ENCODE results near the gene MFF. TPM values are rescaled to one million over a fixed set of nuclear protein-coding genes. Genes with fewer than 3 reads are reported as not detected.

Gene MFF
- polyA plus RNA-seq, 3 donors = 39.4 to 100 (median 91.7) TPM

GRCh38 chr2:227388537-227389011 lies 63.5 kb downstream of the MFF start:
- Mint-ChIP-seq H3K27ac (peak overlapping the region in 6 of 7 donors; percentile 8 to 93 (median 86)), H3K9me3 (peaks cover 0 to 2% (median 0%) of the 10 kb centered on the region in 7 donors), H3K4me3 (no peak overlapping the region), H3K36me3 (peaks cover 0 to 2% of the 10 kb centered on the region in 2 donors), H3K27me3 (ENCODE audit: low read depth in 3 of 3) (peaks cover 2 to 7% (median 3%) of the 10 kb centered on the region in 3 donors), H3K4me1 (peaks cover 33% of the 10 kb centered on the region)
- Histone ChIP-seq H3K27ac (ENCODE audit: low read depth in 1 of 2, low read length in 2 of 2) (no peak overlapping the region), H3K4me3 (replicated peaks in 1 of 3; ENCODE audit: low read depth in 2 of 3, low read length in 3 of 3) (no peak overlapping the region), H3K9me3 (replicated peaks in 1 of 2; ENCODE audit: control insufficient read depth in 1 of 2, insufficient read depth in 1 of 2, low read length in 2 of 2) (no peaks in the 10 kb centered on the region), H3K79me2 (ENCODE audit: insufficient read depth, low read length) (no peaks in the 10 kb centered on the region), H3K9ac (ENCODE audit: insufficient read depth, low read length, poor library complexity, severe bottlenecking) (no peak overlapping the region), H3K36me3 (replicated peaks in 1 of 2; ENCODE audit: control insufficient read depth in 1 of 2, insufficient read depth in 2 of 2, low read length in 2 of 2) (no peaks in the 10 kb centered on the region), H4K20me1 (ENCODE audit: insufficient read depth, low read length) (no peaks in the 10 kb centered on the region), H3K27me3 (ENCODE audit: control insufficient read depth in 2 of 2, insufficient read depth in 2 of 2, low read length in 2 of 2) (no peaks in the 10 kb centered on the region), H2AFZ (ENCODE audit: insufficient read depth, low read depth, low read length, poor library complexity, severe bottlenecking) (no peak overlapping the region), H3K4me1 (ENCODE audit: control insufficient read depth in 1 of 2, insufficient read depth in 2 of 2, low read length in 2 of 2) (peaks cover 22 to 23% of the 10 kb centered on the region in 2 donors), H3K4me2 (replicated peaks; ENCODE audit: extremely low read depth, low read length, poor library complexity, severe bottlenecking) (no peak overlapping the region)
- WGBS (ENCODE audit: insufficient coverage) = 100% methylated on average over 2 of the region's 7 CpGs
- peak; percentile 41 to 58 (median 48) for DNase-seq
- intact Hi-C loops (cut with micrococcal nuclease) = no loop called here
- no peak for TF ChIP-seq CTCF (IDR thresholded peaks at IDR 0.05)

GRCh38 chr2:227389231-227389630 lies 64.2 kb downstream of the MFF start:
- no peak for DNase-seq
- Histone ChIP-seq H3K4me1 (ENCODE audit: control insufficient read depth in 1 of 2, insufficient read depth in 2 of 2, low read length in 2 of 2) (peaks cover 24 to 25% of the 10 kb centered on the region in 2 donors), H3K79me2 (ENCODE audit: insufficient read depth, low read length) (no peaks in the 10 kb centered on the region), H3K27me3 (ENCODE audit: control insufficient read depth in 2 of 2, insufficient read depth in 2 of 2, low read length in 2 of 2) (no peaks in the 10 kb centered on the region), H3K4me3 (replicated peaks in 1 of 3; ENCODE audit: low read depth in 2 of 3, low read length in 3 of 3) (no peak overlapping the region), H3K4me2 (replicated peaks; ENCODE audit: extremely low read depth, low read length, poor library complexity, severe bottlenecking) (no peak overlapping the region), H3K9ac (ENCODE audit: insufficient read depth, low read length, poor library complexity, severe bottlenecking) (no peak overlapping the region), H3K27ac (ENCODE audit: low read depth in 1 of 2, low read length in 2 of 2) (no peak overlapping the region), H3K36me3 (replicated peaks in 1 of 2; ENCODE audit: control insufficient read depth in 1 of 2, insufficient read depth in 2 of 2, low read length in 2 of 2) (no peaks in the 10 kb centered on the region), H3K9me3 (replicated peaks in 1 of 2; ENCODE audit: control insufficient read depth in 1 of 2, insufficient read depth in 1 of 2, low read length in 2 of 2) (no peaks in the 10 kb centered on the region), H4K20me1 (ENCODE audit: insufficient read depth, low read length) (no peaks in the 10 kb centered on the region), H2AFZ (ENCODE audit: insufficient read depth, low read depth, low read length, poor library complexity, severe bottlenecking) (no peak overlapping the region)
- H3K4me1 Mint-ChIP-seq = peaks cover 35% of the 10 kb centered on the region
- no peak for TF ChIP-seq CTCF (IDR thresholded peaks at IDR 0.05)
- intact Hi-C loops (cut with micrococcal nuclease) = no loop called here
- WGBS (ENCODE audit: insufficient coverage) = no CpG with 5 or more reads among the region's 3 CpGs
- H3K27ac Mint-ChIP-seq = no peak overlapping the region
- peaks cover 0 to 2% of the 10 kb centered on the region in 2 donors for H3K36me3 Mint-ChIP-seq
- H3K9me3 Mint-ChIP-seq = peaks cover 0 to 2% (median 0%) of the 10 kb centered on the region in 7 donors
- H3K27me3 Mint-ChIP-seq (ENCODE audit: low read depth in 3 of 3) = peaks cover 2 to 7% (median 3%) of the 10 kb centered on the region in 3 donors
- no peak overlapping the region for H3K4me3 Mint-ChIP-seq

Data from CD14-positive monocyte (primary cell).